Adrenal gland (tissue), 12 donors: ENCODE data around the gene CTAGE1. TPM values are rescaled to one million over a fixed set of nuclear protein-coding genes. Genes with fewer than 3 reads are reported as not detected.

ENCODE experiments used
- DNase-seq, 7 donors: peaks; one replicate each; pipeline ENCODE4 v3.0.0-alpha.2; 2019 to 2020
- H3K27ac ChIP-seq, 5 donors: fragments of 200-600 bp; sonication (generic) in 4 of 5; 1 replicate in 3 of 5; 2 replicates in 2 of 5; pipeline versions ENCODE4 v1.5.1 to v1.8.0; 2016 to 2020; ENCODE audit warnings: mild to moderate bottlenecking in 1 of 5
- H3K27me3 ChIP-seq: fragments of 200-600 bp; 2 replicates; pipeline ENCODE4 v1.8.0; 2021
- H3K36me3 ChIP-seq, 2 donors: fragments of 200-600 bp; replicated peaks in 1 of 2; 1 replicate in 1 of 2; 2 replicates in 1 of 2; pipeline versions ENCODE4 v1.5.1 to v1.8.0; 2018 to 2022
- H3K4me1 ChIP-seq, 2 donors: fragments of 200-600 bp; replicated peaks in 1 of 2; 1 replicate in 1 of 2; 2 replicates in 1 of 2; pipeline versions ENCODE4 v1.5.1 to v1.8.0; 2018 to 2021
- H3K4me3 ChIP-seq, 4 donors: fragments of 200-600 bp; sonication (generic) in 3 of 4; one replicate each; pipeline ENCODE4 v1.5.1; 2016 to 2018
- H3K9me3 ChIP-seq, 3 donors: fragments of 200-600 bp; sonication (generic) in 1 of 3; replicated peaks in 1 of 3; 1 replicate in 2 of 3; 2 replicates in 1 of 3; pipeline versions ENCODE4 v1.5.1 to v1.8.0; 2016 to 2021
- POLR2A ChIP-seq, 2 donors: fragments of 450-650 bp; IDR thresholded peaks; one replicate each; pipeline ENCODE4 v1.6.1; 2017; ENCODE audit warnings: antibody characterized with exemption in 2 of 2, mild to moderate bottlenecking in 2 of 2, moderate library complexity in 1 of 2
- WGBS, 4 donors: extraction: QIAGEN DNeasy Blood & Tissue Kit in 2 of 4; methylation state at CpG; one replicate each; pipeline versions ENCODE4 v1.1.5 to v1.1.7; 2013 to 2017; 5-methylcytosine and 5-hydroxymethylcytosine counted together
- intact Hi-C, 2 donors: fragments of 100-400 bp; cut with DNase I; formaldehyde crosslinking; loops; one replicate each; pipeline versions ENCODE4 v1.14.1 to v1.15.0; 2022 to 2023
- polyA plus RNA-seq, 3 donors: library from polyadenylated mRNA; stranded (reverse); fragments of 200-250 nt in 2 of 3; fragments of 350-450 nt in 1 of 3; fragmentation: Illumina TruSeq in 1 of 3; extraction: RNeasy Lipid Tissue Mini Kit (QIAGEN cat#74804) in 1 of 3; gene quantifications; one replicate each; pipeline ENCODE4 v1.2.3, GENCODE V29; 2013 to 2014
- total RNA-seq, 9 donors: library from RNA; depleted of rRNA in 4 of 9; stranded (reverse); fragments of >200 nt in 4 of 9; fragments of 120-200 nt in 1 of 9; fragmentation: NEBNext Ultra II Directional in 1 of 9; extraction: Animal tissue kit (Norgen Biotek cat#: 25700) in 1 of 9; gene quantifications; one replicate each; pipeline versions ENCODE4 v1.1.0 to v1.2.4, GENCODE V29; 2013 to 2023
- TF ChIP-seq, protein P1 (sequence below), 6 experiments: fragments of 450-650 bp in 4 of 6; fragments of 200-600 bp in 2 of 6; sonication (generic) in 1 of 6; IDR thresholded peaks; 1 replicate in 5 of 6; 2 replicates in 1 of 6; pipeline versions ENCODE4 v1.5.1 to v1.8.0; 2016 to 2021; ENCODE audit warnings: antibody characterized with exemption in 6 of 6, mild to moderate bottlenecking in 2 of 6, moderate library complexity in 1 of 6
- donor health status: healthy with polysubstance abuse.
- donor health status: Bipolar disorder and iron deficiency.
- donor health status: DM: yes; HTN: yes; CAD: no.
- donor health status: DM: no; HTN: no; CAD: no.
- donor health status: DM: no; HTN: no; CAD: no.
- donor health status: DM: yes; HTN: yes; CAD: no.

The CTAGE1 gene
- total and polyA plus RNA-seq, 12 donors = under 0.01 to 0.14 (median 0.04) TPM; not detected in 9

GRCh38 chr18:22427822-22428549 lies 10.3 kb upstream of the CTAGE1 start:
- no peak for DNase-seq
- H3K4me1 ChIP-seq = peaks cover 0 to 1% of the 10 kb centered on the region in 2 donors
- H3K36me3 ChIP-seq = no peaks in the 10 kb centered on the region
- WGBS, 4 donors = 80 to 84% (median 81%) methylated on average over 7 of the region's 7 CpGs
- H3K9me3 ChIP-seq = no peaks in the 10 kb centered on the region
- H3K27ac ChIP-seq = no peak overlapping the region
- TF ChIP-seq POLR2A (IDR thresholded peaks at IDR 0.05) = no peak
- TF ChIP-seq, protein P1, sequence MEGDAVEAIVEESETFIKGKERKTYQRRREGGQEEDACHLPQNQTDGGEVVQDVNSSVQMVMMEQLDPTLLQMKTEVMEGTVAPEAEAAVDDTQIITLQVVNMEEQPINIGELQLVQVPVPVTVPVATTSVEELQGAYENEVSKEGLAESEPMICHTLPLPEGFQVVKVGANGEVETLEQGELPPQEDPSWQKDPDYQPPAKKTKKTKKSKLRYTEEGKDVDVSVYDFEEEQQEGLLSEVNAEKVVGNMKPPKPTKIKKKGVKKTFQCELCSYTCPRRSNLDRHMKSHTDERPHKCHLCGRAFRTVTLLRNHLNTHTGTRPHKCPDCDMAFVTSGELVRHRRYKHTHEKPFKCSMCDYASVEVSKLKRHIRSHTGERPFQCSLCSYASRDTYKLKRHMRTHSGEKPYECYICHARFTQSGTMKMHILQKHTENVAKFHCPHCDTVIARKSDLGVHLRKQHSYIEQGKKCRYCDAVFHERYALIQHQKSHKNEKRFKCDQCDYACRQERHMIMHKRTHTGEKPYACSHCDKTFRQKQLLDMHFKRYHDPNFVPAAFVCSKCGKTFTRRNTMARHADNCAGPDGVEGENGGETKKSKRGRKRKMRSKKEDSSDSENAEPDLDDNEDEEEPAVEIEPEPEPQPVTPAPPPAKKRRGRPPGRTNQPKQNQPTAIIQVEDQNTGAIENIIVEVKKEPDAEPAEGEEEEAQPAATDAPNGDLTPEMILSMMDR (IDR thresholded peaks at IDR 0.05) = no peak
- no peak overlapping the region for H3K4me3 ChIP-seq
- intact Hi-C loops = no loop called here
- H3K27me3 ChIP-seq = no peaks in the 10 kb centered on the region

GRCh38 chr18:22424565-22424963 lies 6.8 kb upstream of the CTAGE1 start:
- Histone ChIP-seq H3K4me1 (no peaks in the 10 kb centered on the region), H3K9me3 (no peaks in the 10 kb centered on the region), H3K4me3 (no peak overlapping the region), H3K36me3 (no peaks in the 10 kb centered on the region), H3K27me3 (no peaks in the 10 kb centered on the region), H3K27ac (peak overlapping the region in 1 of 5 donors; percentile 3)
- TF ChIP-seq, protein P1 (IDR thresholded peaks at IDR 0.05) = no peak
- no peak for TF ChIP-seq POLR2A (IDR thresholded peaks at IDR 0.05)
- 59 to 77% (median 74%) methylated on average over 5 of the region's 5 CpGs for WGBS, 4 donors
- intact Hi-C loops = no loop called here
- DNase-seq = peak in 1 of 7 donors; percentile 50

DNA sequence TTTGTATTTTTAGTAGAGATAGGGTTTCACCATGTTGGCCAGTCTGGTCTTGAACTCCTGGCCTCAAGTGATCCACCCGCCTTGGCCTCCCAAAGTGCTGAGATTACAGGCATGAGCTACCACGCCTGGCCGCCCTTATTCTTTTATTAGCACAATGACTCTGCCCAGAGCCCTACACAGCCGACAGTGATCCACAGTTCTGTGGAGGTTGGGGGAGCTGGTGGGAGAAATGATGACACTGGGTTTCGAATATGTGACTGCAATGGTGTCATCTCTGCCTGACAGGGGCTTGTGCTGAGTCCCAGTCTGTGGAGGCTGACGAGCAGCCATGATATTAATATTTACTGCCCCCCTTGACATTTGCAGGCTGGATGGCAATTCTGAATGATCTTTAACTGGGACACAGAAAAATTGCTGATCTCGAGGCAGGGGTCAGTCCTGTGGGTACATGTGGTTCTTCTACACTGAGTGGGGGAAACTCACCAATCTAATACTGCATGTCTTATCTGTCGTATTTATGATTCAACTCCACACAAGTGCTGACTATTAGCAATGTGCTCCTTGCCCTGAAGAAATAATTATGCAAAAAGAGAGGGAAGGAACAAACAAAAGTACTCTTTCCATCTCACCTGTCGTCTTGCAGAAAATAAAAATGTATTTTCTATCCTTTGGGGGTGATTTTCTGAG lies 6.3 kb upstream of the CTAGE1 start:
- Histone ChIP-seq H3K27ac (peak overlapping the region in 1 of 5 donors; percentile 3), H3K4me1 (no peaks in the 10 kb centered on the region), H3K9me3 (no peaks in the 10 kb centered on the region), H3K4me3 (no peak overlapping the region), H3K36me3 (no peaks in the 10 kb centered on the region), H3K27me3 (no peaks in the 10 kb centered on the region)
- 69 to 81% (median 78%) methylated on average over 9 of the region's 9 CpGs for WGBS, 4 donors
- intact Hi-C loops = no loop called here
- TF ChIP-seq, protein P1 (IDR thresholded peaks at IDR 0.05) = no peak
- TF ChIP-seq POLR2A (IDR thresholded peaks at IDR 0.05) = no peak
- no peak for DNase-seq

DNA sequence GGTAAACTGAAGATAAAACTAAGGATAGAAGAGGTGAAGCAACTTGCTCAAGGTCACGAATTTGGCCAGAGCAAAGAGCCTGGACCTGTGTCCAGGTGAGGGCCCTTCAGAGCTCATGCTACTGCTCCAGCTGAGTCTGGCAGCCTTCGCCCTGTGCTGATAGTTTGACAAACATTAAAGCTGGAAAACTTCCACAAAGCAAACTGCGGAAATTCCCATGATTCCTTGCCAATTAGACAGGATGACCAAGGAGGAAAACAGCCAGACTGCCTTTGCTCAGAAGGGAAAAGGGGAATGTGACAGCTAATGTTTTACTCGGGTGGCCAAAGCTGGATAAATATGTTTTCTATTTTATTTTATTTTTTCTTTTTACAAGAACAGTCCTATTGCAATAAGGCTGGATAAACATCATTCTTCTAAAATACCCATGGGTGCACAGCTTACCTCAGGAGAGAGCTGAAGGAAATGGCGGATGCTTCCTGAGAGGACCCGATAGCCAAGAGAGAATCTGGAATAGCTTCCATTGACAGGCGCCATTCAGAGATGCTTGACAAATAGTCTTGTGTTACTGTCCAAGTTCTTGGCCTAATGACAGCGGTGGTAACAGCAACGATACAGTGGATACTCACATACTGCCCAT lies 5.3 kb upstream of the CTAGE1 start:
- Histone ChIP-seq H3K9me3 (no peaks in the 10 kb centered on the region), H3K27me3 (no peaks in the 10 kb centered on the region), H3K27ac (peak overlapping the region in 1 of 5 donors; percentile 48), H3K4me3 (no peak overlapping the region), H3K36me3 (no peaks in the 10 kb centered on the region), H3K4me1 (no peaks in the 10 kb centered on the region)
- WGBS, 4 donors = 54 to 70% (median 65%) methylated on average over 9 of the region's 9 CpGs
- peak in 2 of 7 donors; percentile 30 to 31 for DNase-seq
- intact Hi-C loops = no loop called here
- TF ChIP-seq, protein P1 (IDR thresholded peaks at IDR 0.05) = no peak
- no peak for TF ChIP-seq POLR2A (IDR thresholded peaks at IDR 0.05)
